NB4 (cell line): ENCODE data around the gene CPEB4.

Experiments
- POLR2A ChIP-seq: IDR thresholded peaks from 2 replicates; pipeline ENCODE4 v1.6.1; 2011; ENCODE audit warnings: mild to moderate bottlenecking; ENCODE audit not compliant: insufficient read length; ENCODE audit errors: extremely low read depth
- TF ChIP-seq, protein P1 (sequence below): IDR thresholded peaks from one replicate; pipeline ENCODE4 v1.5.1; 2012; ENCODE audit warnings: low read depth, low read length
- TF ChIP-seq, protein P2 (sequence below): IDR thresholded peaks from 2 replicates; pipeline ENCODE4 v1.6.1; 2011; ENCODE audit warnings: low read depth, low read length

GRCh38 chr5:173888473-173889131 lies 453 bp downstream of the CPEB4 start:
- TF ChIP-seq, protein P1, sequence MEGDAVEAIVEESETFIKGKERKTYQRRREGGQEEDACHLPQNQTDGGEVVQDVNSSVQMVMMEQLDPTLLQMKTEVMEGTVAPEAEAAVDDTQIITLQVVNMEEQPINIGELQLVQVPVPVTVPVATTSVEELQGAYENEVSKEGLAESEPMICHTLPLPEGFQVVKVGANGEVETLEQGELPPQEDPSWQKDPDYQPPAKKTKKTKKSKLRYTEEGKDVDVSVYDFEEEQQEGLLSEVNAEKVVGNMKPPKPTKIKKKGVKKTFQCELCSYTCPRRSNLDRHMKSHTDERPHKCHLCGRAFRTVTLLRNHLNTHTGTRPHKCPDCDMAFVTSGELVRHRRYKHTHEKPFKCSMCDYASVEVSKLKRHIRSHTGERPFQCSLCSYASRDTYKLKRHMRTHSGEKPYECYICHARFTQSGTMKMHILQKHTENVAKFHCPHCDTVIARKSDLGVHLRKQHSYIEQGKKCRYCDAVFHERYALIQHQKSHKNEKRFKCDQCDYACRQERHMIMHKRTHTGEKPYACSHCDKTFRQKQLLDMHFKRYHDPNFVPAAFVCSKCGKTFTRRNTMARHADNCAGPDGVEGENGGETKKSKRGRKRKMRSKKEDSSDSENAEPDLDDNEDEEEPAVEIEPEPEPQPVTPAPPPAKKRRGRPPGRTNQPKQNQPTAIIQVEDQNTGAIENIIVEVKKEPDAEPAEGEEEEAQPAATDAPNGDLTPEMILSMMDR, result no peak
- TF ChIP-seq, protein P2, sequence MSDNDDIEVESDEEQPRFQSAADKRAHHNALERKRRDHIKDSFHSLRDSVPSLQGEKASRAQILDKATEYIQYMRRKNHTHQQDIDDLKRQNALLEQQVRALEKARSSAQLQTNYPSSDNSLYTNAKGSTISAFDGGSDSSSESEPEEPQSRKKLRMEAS, result no peak
- TF ChIP-seq POLR2A, result no peak
